Endothelial cell of umbilical vein (primary cell): ENCODE results near the gene ACSL6. TPM values are rescaled to one million over a fixed set of nuclear protein-coding genes. Genes with fewer than 3 reads are reported as not detected.

Experiments used
- BruUV-seq: library from RNA; stranded (reverse); fragments of 400-500 nt; replicated peaks from 2 replicates; lab custom pipeline; 2021; lab: Mats Ljungman, UMichigan
- CTCF ChIA-PET: fragments of 300-600, 350-600 bp; sonication (Branson Sonifier 250); formaldehyde crosslinking; loops from one replicate; lab custom pipeline; 2021; ENCODE audit warnings: antibody characterized with exemption, inconsistent platforms; lab: Charles Lee
- POLR2A ChIA-PET: fragments of 300-600, 350-600 bp; sonication (Branson Sonifier 250); formaldehyde crosslinking; loops from one replicate; lab custom pipeline; 2021; ENCODE audit warnings: antibody characterized with exemption, inconsistent platforms; lab: Charles Lee
- DNase-seq: peaks from one replicate; pipeline ENCODE4 v3.0.0-alpha.2; 2011; ENCODE audit warnings: low read depth, low spot score
- FAIRE-seq: peaks from 2 replicates; lab custom pipeline; 2011; peaks lifted over from hg19 to GRCh38; lab: Jason Lieb, UNC
- H2AFZ ChIP-seq: 2 replicates; pipeline ENCODE4 v1.6.0; 2012; ENCODE audit warnings: low read depth, low read length, control low read depth, inconsistent platforms
- H3K27ac ChIP-seq: 2 replicates; pipeline ENCODE4 v1.5.1; 2011; ENCODE audit warnings: low read depth, mild to moderate bottlenecking, control low read depth, low read length, moderate library complexity; ENCODE audit not compliant: insufficient read depth
- H3K27me3 ChIP-seq, 2 experiments: 2 replicates each; pipeline versions ENCODE4 v1.6.0 to v1.6.1; 2011; ENCODE audit warnings: low read length in 2 of 2, mixed read lengths in 1 of 2; ENCODE audit not compliant: control insufficient read depth in 2 of 2, insufficient read depth in 2 of 2
- H3K36me3 ChIP-seq, 2 experiments: 2 replicates in 1 of 2; 3 replicates in 1 of 2; pipeline ENCODE4 v1.5.1; 2011; ENCODE audit warnings: low read length in 2 of 2, mild to moderate bottlenecking in 1 of 2, moderate library complexity in 1 of 2; ENCODE audit not compliant: control insufficient read depth in 2 of 2, insufficient read depth in 2 of 2; ENCODE audit errors: extremely low read depth in 1 of 2
- H3K4me1 ChIP-seq: 3 replicates; pipeline ENCODE4 v1.5.1; 2011; ENCODE audit warnings: mild to moderate bottlenecking, low read length; ENCODE audit not compliant: control insufficient read depth, insufficient read depth; ENCODE audit errors: extremely low read depth
- H3K4me2 ChIP-seq: 2 replicates; pipeline ENCODE4 v1.6.1; 2011; ENCODE audit warnings: low read length, control low read depth, mixed read lengths; ENCODE audit not compliant: insufficient read depth
- H3K4me3 ChIP-seq, 3 experiments: fragments of 200-600 bp in 1 of 3; sonication (generic), shearing (Covaris generic) in 1 of 3; replicated peaks in 1 of 3; 2 replicates each; pipeline ENCODE4 v1.5.1; 2011 to 2016; ENCODE audit warnings: control low read depth in 3 of 3, low read length in 3 of 3, mild to moderate bottlenecking in 2 of 3, inconsistent platforms in 1 of 3, low read depth in 1 of 3, moderate library complexity in 1 of 3; ENCODE audit not compliant: insufficient read depth in 1 of 3
- H3K79me2 ChIP-seq: 2 replicates; pipeline ENCODE4 v1.6.0; 2012; ENCODE audit warnings: low read length, inconsistent platforms; ENCODE audit not compliant: control insufficient read depth, insufficient read depth
- H3K9ac ChIP-seq: replicated peaks from 2 replicates; pipeline ENCODE3; 2011; ENCODE audit warnings: low read length, control low read depth; ENCODE audit not compliant: insufficient read depth; ENCODE audit errors: extremely low read depth
- H3K9me1 ChIP-seq: replicated peaks from 3 replicates; pipeline ENCODE4 v1.6.0; 2011; ENCODE audit warnings: mild to moderate bottlenecking, low read length; ENCODE audit not compliant: control insufficient read depth, insufficient read depth; ENCODE audit errors: extremely low read depth
- H3K9me3 ChIP-seq: replicated peaks from 2 replicates; pipeline ENCODE4 v1.5.1; 2012; ENCODE audit warnings: low read length, inconsistent platforms; ENCODE audit not compliant: control insufficient read depth, insufficient read depth
- H4K20me1 ChIP-seq: replicated peaks from 2 replicates; pipeline ENCODE3; 2011; ENCODE audit warnings: mild to moderate bottlenecking, low read length; ENCODE audit not compliant: control insufficient read depth, insufficient read depth; ENCODE audit errors: extremely low read depth
- JUN ChIP-seq: IDR thresholded peaks from 2 replicates; pipeline ENCODE4 v1.6.1; 2011; ENCODE audit warnings: borderline replicate concordance, low read depth; ENCODE audit not compliant: insufficient read length, insufficient read depth
- MYC ChIP-seq: IDR thresholded peaks from one replicate; pipeline ENCODE4 v1.6.1; 2011; ENCODE audit warnings: mild to moderate bottlenecking, low read depth, low read length
- POLR2A ChIP-seq: IDR thresholded peaks from 2 replicates; pipeline ENCODE4 v1.6.1; 2012; ENCODE audit warnings: low read depth, mild to moderate bottlenecking, control low read depth, low read length
- dilution Hi-C: fragments of 300-500 bp; cut with MboI; formaldehyde crosslinking; loops from one replicate; pipeline ENCODE4 v1.15.0; 2019; ENCODE audit warnings: low sequenced_read_pairs; ENCODE audit not compliant: extremely low pct_ligation_motif_present
- intact Hi-C: fragments of 100-400 bp; cut with micrococcal nuclease; formaldehyde crosslinking; loops from one replicate; pipeline ENCODE4 v1.10.0; 2022
- polyA plus RNA-seq, 4 experiments: library from polyadenylated mRNA; depleted of rRNA in 3 of 4; stranded (reverse) in 3 of 4; unstranded in 1 of 4; fragments of >200 nt; gene quantifications; 2 replicates each; pipeline versions ENCODE4 v1.2.1 to v1.2.3, GENCODE V29; 2011 to 2012; ENCODE audit warnings: missing spikeins in 1 of 4
- total RNA-seq: library from RNA; stranded (reverse); gene quantifications from 2 replicates; pipeline ENCODE4 v1.2.3, GENCODE V29; 2021
- TF ChIP-seq, protein P1 (sequence below): IDR thresholded peaks from 2 replicates; pipeline ENCODE4 v1.6.1; 2011; ENCODE audit not compliant: insufficient read depth, insufficient read length
- TF ChIP-seq, protein P2 (sequence below), 2 donors: IDR thresholded peaks; 1 replicate in 1 of 2; 2 replicates in 1 of 2; pipeline ENCODE4 v1.5.1; 2011; ENCODE audit warnings: low read length in 2 of 2, mild to moderate bottlenecking in 2 of 2, moderate library complexity in 2 of 2, control low read depth in 1 of 2, inconsistent platforms in 1 of 2, low read depth in 1 of 2; ENCODE audit not compliant: insufficient read depth in 1 of 2; ENCODE audit errors: extremely low read depth in 1 of 2

ACSL6 gene
- total and polyA plus RNA-seq, 2 donors (not counting 3 experiments of a cell fraction or from before 2014, with no cell fraction given): not detected

DNA sequence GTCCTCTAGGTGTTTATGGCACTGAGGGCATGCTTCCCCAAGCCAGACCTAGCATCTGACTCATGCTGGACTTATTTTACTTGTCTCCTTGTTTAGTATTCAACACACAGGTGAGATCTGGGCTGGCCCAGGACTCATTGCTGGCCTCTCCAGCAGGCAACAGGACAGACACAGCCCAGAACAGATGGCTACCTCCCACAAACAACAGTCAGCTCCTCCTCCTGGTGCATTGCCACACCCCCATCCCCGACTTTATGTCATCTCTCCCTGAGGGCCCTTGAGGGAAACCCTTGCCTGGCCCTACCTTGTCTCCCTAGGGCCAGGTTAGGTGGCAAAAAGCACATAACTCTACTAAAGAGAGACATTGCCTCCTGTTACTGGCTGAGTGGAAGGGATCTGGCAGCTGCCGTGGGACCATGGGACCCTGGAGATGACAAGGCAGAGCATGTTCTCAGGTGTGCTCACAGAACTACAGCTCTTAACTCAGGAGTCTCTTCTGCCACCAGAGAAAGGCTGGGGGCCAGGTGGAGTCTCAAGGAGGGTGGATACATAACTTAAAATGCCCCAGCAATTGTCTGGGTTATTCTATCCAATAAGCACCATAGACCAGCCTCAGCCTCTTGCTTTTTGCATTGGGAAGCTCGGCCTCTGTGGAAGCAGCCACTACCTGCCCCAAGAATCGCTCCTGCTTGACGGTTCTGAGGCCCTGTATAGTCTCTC lies 2.3 kb downstream of the ACSL6 start:
- Histone ChIP-seq H4K20me1 (no peaks in the 10 kb centered on the region), H3K27ac (no peak overlapping the region), H2AFZ (no peak overlapping the region), H3K4me2 (no peak overlapping the region), H3K9me3 (no peaks in the 10 kb centered on the region), H3K4me3 (no peak overlapping the region), H3K9me1 (no peaks in the 10 kb centered on the region), H3K27me3 (peaks cover 18 to 21% of the 10 kb centered on the region in 2 experiments), H3K36me3 (no peaks in the 10 kb centered on the region), H3K79me2 (no peaks in the 10 kb centered on the region), H3K4me1 (no peaks in the 10 kb centered on the region), H3K9ac (no peak overlapping the region)
- ChIA-PET CTCF (interaction anchor here (0.8 to 7.6 kb wide), 8 partner anchors 13 to 590 kb away, joined by 3 to 323 read pairs (median 7); no protein-coding TSS in a partner anchor), POLR2A (no interaction called here)
- DNase-seq (no peak), FAIRE-seq (no peak)
- intact Hi-C loops: loop anchor here (1.0 kb wide), 2 partner anchors 198 to 420 kb away; no protein-coding TSS in a partner anchor
- TF ChIP-seq MYC (no peak), JUN (no peak), POLR2A (no peak)
- TF ChIP-seq, protein P1, sequence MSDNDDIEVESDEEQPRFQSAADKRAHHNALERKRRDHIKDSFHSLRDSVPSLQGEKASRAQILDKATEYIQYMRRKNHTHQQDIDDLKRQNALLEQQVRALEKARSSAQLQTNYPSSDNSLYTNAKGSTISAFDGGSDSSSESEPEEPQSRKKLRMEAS: no peak
- TF ChIP-seq, protein P2, sequence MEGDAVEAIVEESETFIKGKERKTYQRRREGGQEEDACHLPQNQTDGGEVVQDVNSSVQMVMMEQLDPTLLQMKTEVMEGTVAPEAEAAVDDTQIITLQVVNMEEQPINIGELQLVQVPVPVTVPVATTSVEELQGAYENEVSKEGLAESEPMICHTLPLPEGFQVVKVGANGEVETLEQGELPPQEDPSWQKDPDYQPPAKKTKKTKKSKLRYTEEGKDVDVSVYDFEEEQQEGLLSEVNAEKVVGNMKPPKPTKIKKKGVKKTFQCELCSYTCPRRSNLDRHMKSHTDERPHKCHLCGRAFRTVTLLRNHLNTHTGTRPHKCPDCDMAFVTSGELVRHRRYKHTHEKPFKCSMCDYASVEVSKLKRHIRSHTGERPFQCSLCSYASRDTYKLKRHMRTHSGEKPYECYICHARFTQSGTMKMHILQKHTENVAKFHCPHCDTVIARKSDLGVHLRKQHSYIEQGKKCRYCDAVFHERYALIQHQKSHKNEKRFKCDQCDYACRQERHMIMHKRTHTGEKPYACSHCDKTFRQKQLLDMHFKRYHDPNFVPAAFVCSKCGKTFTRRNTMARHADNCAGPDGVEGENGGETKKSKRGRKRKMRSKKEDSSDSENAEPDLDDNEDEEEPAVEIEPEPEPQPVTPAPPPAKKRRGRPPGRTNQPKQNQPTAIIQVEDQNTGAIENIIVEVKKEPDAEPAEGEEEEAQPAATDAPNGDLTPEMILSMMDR (IDR thresholded peaks at IDR 0.05; ENCODE audit: extremely low read depth in 1 of 2, insufficient read depth in 1 of 2, low read depth in 1 of 2, low read length in 2 of 2): no peak
- no TSS peak for BruUV-seq
- dilution Hi-C loops: loop anchor here (25.0 kb wide), 1 partner anchor 422 kb away; no protein-coding TSS in a partner anchor
